Brain microvascular endothelial cell (primary cell): Measurements from ENCODE around the gene FAM50B.

Experiments
- DNase-seq: peaks from one replicate; pipeline ENCODE4 v3.0.0-alpha.2; 2020
- H3K27ac ChIP-seq: fragments of 250-450 bp; sonication (Bioruptor Pico); 2 replicates; pipeline ENCODE4 v1.5.1; 2020; ENCODE audit warnings: mild to moderate bottlenecking, moderate library complexity
- H3K27me3 ChIP-seq: fragments of 250-450 bp; sonication (Bioruptor Pico); replicated peaks from 2 replicates; pipeline ENCODE4 v1.5.1; 2020; ENCODE audit warnings: mild to moderate bottlenecking
- H3K36me3 ChIP-seq: fragments of 250-450 bp; sonication (Bioruptor Pico); replicated peaks from 2 replicates; pipeline ENCODE4 v1.5.1; 2020; ENCODE audit warnings: mild to moderate bottlenecking
- H3K4me3 ChIP-seq: 2 replicates; pipeline ENCODE4 v1.5.1; 2011; ENCODE audit warnings: low read depth, mild to moderate bottlenecking, control low read depth, low read length, moderate library complexity
- in situ Hi-C: cut with HindIII; loops from 2 replicates; pipeline ENCODE4 v1.10.0; 2017; ENCODE audit warnings: low sequenced_read_pairs, low pct_ligation_motif_present
- TF ChIP-seq, protein P1 (sequence below): IDR thresholded peaks from 2 replicates; pipeline ENCODE4 v1.5.1; 2011; ENCODE audit warnings: low read depth, mild to moderate bottlenecking, moderate library complexity, low read length, control low read depth, inconsistent platforms; ENCODE audit errors: missing control alignments

Gene FAM50B

DNA sequence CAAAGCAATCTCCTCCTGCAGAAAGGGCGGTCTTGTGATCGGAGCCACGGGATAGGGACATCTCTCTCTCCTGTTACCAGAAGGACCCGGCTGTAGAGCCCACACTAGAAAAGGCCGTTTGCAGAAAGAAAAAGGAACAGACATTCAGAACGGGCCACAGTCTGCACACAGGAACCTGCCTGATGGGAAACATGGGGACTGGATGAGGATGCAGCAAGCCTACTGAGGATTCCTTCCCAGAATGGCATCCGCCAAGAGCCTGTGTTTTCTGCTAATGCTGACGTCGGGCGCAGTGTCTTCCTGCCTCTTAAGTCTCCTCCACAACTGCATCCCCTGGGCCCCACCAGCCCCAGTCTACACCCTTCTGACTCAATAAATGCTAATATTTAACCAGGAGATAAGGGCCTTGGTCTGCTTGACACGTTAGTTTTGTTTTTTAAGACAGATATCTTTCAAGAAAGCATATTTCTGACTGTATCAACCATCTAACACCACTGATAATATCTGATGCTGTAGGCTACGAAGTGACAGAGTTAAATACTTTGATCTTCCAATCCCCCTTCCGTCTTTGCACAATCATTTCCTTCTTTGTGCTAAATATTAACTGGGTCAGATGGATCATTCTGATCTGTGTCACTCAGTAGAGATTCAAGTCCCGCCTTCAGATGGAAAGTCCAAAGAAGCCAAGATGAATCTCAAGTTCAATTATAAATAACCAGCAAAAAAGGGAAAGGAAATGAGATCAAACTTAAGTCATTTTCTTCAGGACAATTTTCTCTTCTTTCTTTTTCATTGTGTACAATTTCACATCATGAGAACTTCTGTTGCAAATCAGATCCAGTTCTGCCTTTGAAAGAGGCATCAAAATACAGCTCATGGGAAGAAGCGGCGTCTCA is 20.7 kb downstream of the FAM50B start:
- Histone ChIP-seq H3K4me3 (no peak overlapping the region), H3K27ac (no peak overlapping the region), H3K36me3 (no peaks in the 10 kb centered on the region), H3K27me3 (no peaks in the 10 kb centered on the region)
- DNase-seq, result no peak
- in situ Hi-C loops, result no loop called here
- TF ChIP-seq, protein P1, sequence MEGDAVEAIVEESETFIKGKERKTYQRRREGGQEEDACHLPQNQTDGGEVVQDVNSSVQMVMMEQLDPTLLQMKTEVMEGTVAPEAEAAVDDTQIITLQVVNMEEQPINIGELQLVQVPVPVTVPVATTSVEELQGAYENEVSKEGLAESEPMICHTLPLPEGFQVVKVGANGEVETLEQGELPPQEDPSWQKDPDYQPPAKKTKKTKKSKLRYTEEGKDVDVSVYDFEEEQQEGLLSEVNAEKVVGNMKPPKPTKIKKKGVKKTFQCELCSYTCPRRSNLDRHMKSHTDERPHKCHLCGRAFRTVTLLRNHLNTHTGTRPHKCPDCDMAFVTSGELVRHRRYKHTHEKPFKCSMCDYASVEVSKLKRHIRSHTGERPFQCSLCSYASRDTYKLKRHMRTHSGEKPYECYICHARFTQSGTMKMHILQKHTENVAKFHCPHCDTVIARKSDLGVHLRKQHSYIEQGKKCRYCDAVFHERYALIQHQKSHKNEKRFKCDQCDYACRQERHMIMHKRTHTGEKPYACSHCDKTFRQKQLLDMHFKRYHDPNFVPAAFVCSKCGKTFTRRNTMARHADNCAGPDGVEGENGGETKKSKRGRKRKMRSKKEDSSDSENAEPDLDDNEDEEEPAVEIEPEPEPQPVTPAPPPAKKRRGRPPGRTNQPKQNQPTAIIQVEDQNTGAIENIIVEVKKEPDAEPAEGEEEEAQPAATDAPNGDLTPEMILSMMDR, result no peak

DNA sequence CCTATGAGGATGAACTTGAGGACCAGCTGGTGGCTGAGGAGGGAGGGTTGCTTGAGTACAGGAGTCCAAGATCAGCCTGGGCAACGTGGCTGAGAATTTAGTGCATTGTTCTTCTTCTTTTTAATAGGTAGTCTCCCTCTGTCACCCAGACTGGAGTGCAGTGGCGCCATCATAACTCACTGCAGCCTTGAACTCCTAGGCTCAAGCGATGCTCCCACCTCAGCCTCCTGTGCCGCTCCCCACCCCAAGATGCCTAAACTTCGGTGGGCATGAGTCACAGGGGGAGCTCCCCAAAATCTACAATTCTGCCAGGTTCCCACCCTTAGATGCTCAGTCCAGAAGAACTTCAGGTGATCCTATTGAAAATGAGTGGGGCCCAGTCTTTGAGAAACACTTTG is 21.4 kb downstream of the FAM50B start:
- H3K27me3 ChIP-seq, result no peaks in the 10 kb centered on the region
- no peak for DNase-seq
- TF ChIP-seq, protein P1, result no peak
- no peak overlapping the region for H3K4me3 ChIP-seq
- in situ Hi-C loops, result no loop called here
- no peak overlapping the region for H3K27ac ChIP-seq
- H3K36me3 ChIP-seq, result no peaks in the 10 kb centered on the region

DNA sequence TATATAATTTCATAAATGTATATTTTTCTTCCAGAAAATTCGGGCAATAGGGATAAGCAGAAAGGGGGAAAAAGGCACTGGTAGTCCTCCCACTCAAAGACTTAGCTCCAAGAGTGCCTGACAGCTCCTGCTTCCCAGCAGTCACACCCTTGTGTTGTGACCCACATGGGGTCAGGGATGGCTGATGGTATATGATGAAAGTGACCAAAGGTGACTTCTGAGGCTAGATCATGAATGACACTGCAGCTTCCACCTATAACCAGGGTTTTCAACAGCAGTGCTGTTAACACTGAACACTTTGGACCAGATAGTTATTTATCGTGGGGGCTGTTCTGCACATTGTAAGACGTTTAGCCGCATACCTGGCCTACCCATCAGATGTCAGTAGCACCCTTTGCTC is 22.3 kb downstream of the FAM50B start:
- no peak for DNase-seq
- Histone ChIP-seq H3K4me3 (no peak overlapping the region), H3K27me3 (no peaks in the 10 kb centered on the region), H3K36me3 (no peaks in the 10 kb centered on the region), H3K27ac (no peak overlapping the region)
- TF ChIP-seq, protein P1, result no peak
- in situ Hi-C loops, result no loop called here

DNA sequence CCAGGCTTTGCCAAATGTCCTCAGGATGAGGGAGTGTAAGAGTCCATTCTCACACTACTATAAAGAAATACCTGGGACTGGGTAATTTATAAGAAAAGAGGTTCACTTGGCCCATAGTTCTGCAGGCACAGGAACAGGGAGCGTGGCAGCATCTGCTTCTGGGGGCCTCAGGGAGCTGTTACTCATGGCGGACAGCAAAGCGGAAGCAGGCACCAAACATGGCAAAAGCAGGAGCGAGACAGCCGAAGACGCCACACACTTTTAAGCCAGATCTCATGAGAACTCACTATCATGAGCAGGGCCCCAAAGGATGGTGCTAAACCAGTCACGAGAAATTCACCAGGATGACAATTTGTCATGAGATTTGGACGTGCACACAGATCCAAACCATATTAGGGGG is 22.8 kb downstream of the FAM50B start:
- no peak for DNase-seq
- TF ChIP-seq, protein P1, result no peak
- H3K4me3 ChIP-seq, result no peak overlapping the region
- no peaks in the 10 kb centered on the region for H3K27me3 ChIP-seq
- no peaks in the 10 kb centered on the region for H3K36me3 ChIP-seq
- in situ Hi-C loops, result no loop called here
- H3K27ac ChIP-seq, result no peak overlapping the region

DNA sequence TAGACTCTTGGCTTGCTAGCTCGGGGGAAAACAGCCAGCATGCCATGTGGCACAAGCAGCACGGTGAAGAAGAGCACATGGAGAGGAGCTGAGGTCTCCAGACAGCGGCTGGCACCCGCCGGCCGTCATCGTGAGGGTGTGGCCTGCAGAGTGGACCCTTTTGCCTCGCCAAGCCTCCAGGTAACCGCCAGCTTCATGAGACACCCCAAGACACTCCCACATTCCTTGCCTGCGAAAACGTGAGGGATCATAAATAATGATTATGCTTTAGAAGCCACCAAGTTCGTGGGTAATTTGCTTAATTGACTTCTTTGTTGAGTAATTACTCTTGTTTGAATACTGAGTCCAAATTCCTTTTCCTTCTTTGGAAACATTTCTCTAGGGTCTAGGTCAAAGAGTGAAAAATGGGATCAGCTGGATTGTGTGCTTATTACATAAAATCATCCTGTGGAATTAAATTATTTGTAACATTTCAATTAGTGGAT is 23.2 kb downstream of the FAM50B start:
- H3K36me3 ChIP-seq, result no peaks in the 10 kb centered on the region
- TF ChIP-seq, protein P1, result no peak
- H3K27ac ChIP-seq, result no peak overlapping the region
- DNase-seq, result no peak
- in situ Hi-C loops, result no loop called here
- H3K4me3 ChIP-seq, result no peak overlapping the region
- H3K27me3 ChIP-seq, result no peaks in the 10 kb centered on the region
